Measurements from ENCODE around the gene NEGR1.

The NEGR1 gene

GRCh38 chr1:71785000-71785399 lies 497.3 kb downstream of the NEGR1 start:
- DNase-seq (ENCODE audit: low read depth, low spot score): no peak

GRCh38 chr1:71784241-71784640 lies 498.1 kb downstream of the NEGR1 start:
- DNase-seq (ENCODE audit: low read depth, low spot score): no peak

- DNase-seq (ENCODE audit: low read depth, low spot score): no peak
Measured at GRCh38 chr1:71783071-71783470, 499.3 kb downstream of the NEGR1 start.

GRCh38 chr1:71781450-71781849 lies 500.9 kb downstream of the NEGR1 start:
- DNase-seq (ENCODE audit: low read depth, low spot score): no peak

- DNase-seq (ENCODE audit: low read depth, low spot score): no peak
Measured at GRCh38 chr1:71780681-71781080, 501.7 kb downstream of the NEGR1 start.

GRCh38 chr1:71778940-71779339 lies 503.4 kb downstream of the NEGR1 start:
- no peak for DNase-seq (ENCODE audit: low read depth, low spot score)

- DNase-seq (ENCODE audit: low read depth, low spot score): no peak
Measured at GRCh38 chr1:71777094-71777493, 505.2 kb downstream of the NEGR1 start.

GRCh38 chr1:71774705-71775104 lies 507.6 kb downstream of the NEGR1 start:
- no peak for DNase-seq (ENCODE audit: low read depth, low spot score)

GRCh38 chr1:71770121-71770520 lies 512.2 kb downstream of the NEGR1 start:
- peak; percentile 54 for DNase-seq (ENCODE audit: low read depth, low spot score)

GRCh38 chr1:71766748-71767147 lies 515.6 kb downstream of the NEGR1 start:
- DNase-seq (ENCODE audit: low read depth, low spot score): no peak

- DNase-seq (ENCODE audit: low read depth, low spot score): no peak
Measured at GRCh38 chr1:71762514-71763255, 519.7 kb downstream of the NEGR1 start.

GRCh38 chr1:71755441-71755840 lies 526.9 kb downstream of the NEGR1 start:
- no peak for DNase-seq (ENCODE audit: low read depth, low spot score)

GRCh38 chr1:71753746-71754145 lies 528.6 kb downstream of the NEGR1 start:
- no peak for DNase-seq (ENCODE audit: low read depth, low spot score)

- DNase-seq (ENCODE audit: low read depth, low spot score): no peak
Measured at GRCh38 chr1:71745326-71745725, 537.0 kb downstream of the NEGR1 start.

- no peak for DNase-seq (ENCODE audit: low read depth, low spot score)
Measured at GRCh38 chr1:71743862-71744261, 538.5 kb downstream of the NEGR1 start.

- no peak for DNase-seq (ENCODE audit: low read depth, low spot score)
Measured at GRCh38 chr1:71738910-71739309, 543.4 kb downstream of the NEGR1 start.

GRCh38 chr1:71738256-71738655 lies 544.1 kb downstream of the NEGR1 start:
- DNase-seq (ENCODE audit: low read depth, low spot score): no peak

GRCh38 chr1:71737768-71738167 lies 544.6 kb downstream of the NEGR1 start:
- DNase-seq (ENCODE audit: low read depth, low spot score): no peak

GRCh38 chr1:71733121-71733520 lies 549.2 kb downstream of the NEGR1 start:
- DNase-seq (ENCODE audit: low read depth, low spot score): no peak

- no peak for DNase-seq (ENCODE audit: low read depth, low spot score)
Measured at GRCh38 chr1:71721532-71721931, 560.8 kb downstream of the NEGR1 start.

GRCh38 chr1:71719330-71719729 lies 563.0 kb downstream of the NEGR1 start:
- DNase-seq (ENCODE audit: low read depth, low spot score): no peak

GRCh38 chr1:71717186-71717585 lies 565.2 kb downstream of the NEGR1 start:
- no peak for DNase-seq (ENCODE audit: low read depth, low spot score)

GRCh38 chr1:71711456-71711855 lies 570.9 kb downstream of the NEGR1 start:
- no peak for DNase-seq (ENCODE audit: low read depth, low spot score)

Measured in astrocyte of the hippocampus (primary cell).